Liver (tissue), 9 donors: ENCODE results near the gene PRDM8. TPM values are rescaled to one million over a fixed set of nuclear protein-coding genes. Genes with fewer than 3 reads are reported as not detected.

Experiments
- DNase-seq: peaks from one replicate; pipeline ENCODE4 v3.0.0-alpha.2; 2017; ENCODE audit warnings: low spot score
- H3K27ac ChIP-seq, 2 donors: one replicate each; pipeline ENCODE4 v1.7.0; 2013; ENCODE audit warnings: inconsistent platforms in 2 of 2, low read length in 2 of 2, control low read depth in 1 of 2, low read depth in 1 of 2, mild to moderate bottlenecking in 1 of 2
- H3K27me3 ChIP-seq, 4 donors: one replicate each; pipeline versions ENCODE4 v1.6.1 to v1.7.0; 2013; ENCODE audit warnings: low read length in 3 of 4, inconsistent platforms in 1 of 4, mild to moderate bottlenecking in 1 of 4, moderate library complexity in 1 of 4; ENCODE audit not compliant: control insufficient read depth in 4 of 4, insufficient read depth in 4 of 4
- H3K36me3 ChIP-seq, 4 donors: one replicate each; pipeline versions ENCODE4 v1.6.1 to v1.7.0; 2013; ENCODE audit warnings: low read length in 3 of 4, mild to moderate bottlenecking in 3 of 4, low read depth in 1 of 4, moderate library complexity in 1 of 4; ENCODE audit not compliant: control insufficient read depth in 4 of 4, insufficient read depth in 3 of 4
- H3K4me1 ChIP-seq, 4 donors: one replicate each; pipeline versions ENCODE4 v1.6.1 to v1.7.0; 2013; ENCODE audit warnings: low read length in 3 of 4, mild to moderate bottlenecking in 3 of 4, moderate library complexity in 1 of 4; ENCODE audit not compliant: control insufficient read depth in 4 of 4, insufficient read depth in 4 of 4
- H3K4me3 ChIP-seq, 3 donors: one replicate each; pipeline versions ENCODE4 v1.6.1 to v1.7.0; 2013; ENCODE audit warnings: low read length in 3 of 3, control low read depth in 1 of 3, low read depth in 1 of 3, mild to moderate bottlenecking in 1 of 3
- H3K9ac ChIP-seq, 2 donors: one replicate each; pipeline ENCODE4 v1.7.0; 2013; ENCODE audit warnings: low read length in 2 of 2, mild to moderate bottlenecking in 2 of 2, moderate library complexity in 2 of 2, control low read depth in 1 of 2, low read depth in 1 of 2
- H3K9me3 ChIP-seq, 4 donors: one replicate each; pipeline versions ENCODE4 v1.6.1 to v1.7.0; 2013; ENCODE audit warnings: low read length in 3 of 4; ENCODE audit not compliant: control insufficient read depth in 4 of 4
- ATF3 ChIP-seq: IDR thresholded peaks from 2 replicates; pipeline ENCODE4 v1.6.1; 2016; ENCODE audit warnings: antibody characterized with exemption
- CTCF ChIP-seq: fragments of 150-350 bp; IDR thresholded peaks from 2 replicates; pipeline ENCODE4 v1.5.1; 2017; ENCODE audit warnings: improper control_type of control experiment, low read depth, low read length; ENCODE audit not compliant: missing input control
- EGR1 ChIP-seq, 2 donors: IDR thresholded peaks; 2 replicates each; pipeline ENCODE4 v1.6.1; 2016 to 2018; ENCODE audit warnings: antibody characterized with exemption in 2 of 2, low read depth in 2 of 2
- FOXA1 ChIP-seq: IDR thresholded peaks from 2 replicates; pipeline ENCODE4 v1.6.1; 2016; ENCODE audit warnings: antibody characterized with exemption
- FOXA2 ChIP-seq: IDR thresholded peaks from 2 replicates; pipeline ENCODE4 v1.6.1; 2016; ENCODE audit warnings: antibody characterized with exemption
- GABPA ChIP-seq, 2 donors: IDR thresholded peaks in 1 of 2; conservative IDR thresholded peaks in 1 of 2; 2 replicates each; pipeline ENCODE4 v1.6.1; 2016; ENCODE audit warnings: antibody characterized with exemption in 2 of 2, mild to moderate bottlenecking in 1 of 2, moderate library complexity in 1 of 2
- HNF4A ChIP-seq, 2 donors: conservative IDR thresholded peaks; 2 replicates each; pipeline ENCODE4 v1.6.1; 2016; ENCODE audit warnings: antibody characterized with exemption in 2 of 2, mild to moderate bottlenecking in 2 of 2
- HNF4G ChIP-seq: IDR thresholded peaks from 2 replicates; pipeline ENCODE4 v1.6.1; 2016; ENCODE audit warnings: antibody characterized with exemption
- JUND ChIP-seq, 2 donors: IDR thresholded peaks; 2 replicates each; pipeline ENCODE4 v1.6.1; 2016; ENCODE audit warnings: antibody characterized with exemption in 2 of 2
- MAX ChIP-seq: IDR thresholded peaks from 2 replicates; pipeline ENCODE4 v1.6.1; 2016; ENCODE audit warnings: antibody characterized with exemption
- NR2F2 ChIP-seq: IDR thresholded peaks from 2 replicates; pipeline ENCODE4 v1.6.1; 2016; ENCODE audit warnings: antibody characterized with exemption
- RAD21 ChIP-seq, 2 donors: IDR thresholded peaks; 2 replicates each; pipeline ENCODE4 v1.6.1; 2016; ENCODE audit warnings: antibody characterized with exemption in 2 of 2, mild to moderate bottlenecking in 2 of 2
- REST ChIP-seq: IDR thresholded peaks from 2 replicates; pipeline ENCODE4 v1.6.1; 2016; ENCODE audit warnings: antibody characterized with exemption, mild to moderate bottlenecking
- RXRA ChIP-seq, 2 donors: IDR thresholded peaks; 2 replicates each; pipeline ENCODE4 v1.6.1; 2017 to 2018; ENCODE audit warnings: antibody characterized with exemption in 2 of 2, mild to moderate bottlenecking in 1 of 2
- SP1 ChIP-seq: IDR thresholded peaks from 2 replicates; pipeline ENCODE4 v1.6.1; 2018; ENCODE audit warnings: antibody characterized with exemption, mild to moderate bottlenecking
- TAF1 ChIP-seq: conservative IDR thresholded peaks from 2 replicates; pipeline ENCODE4 v1.6.1; 2016; ENCODE audit warnings: antibody characterized with exemption, mild to moderate bottlenecking
- YY1 ChIP-seq: IDR thresholded peaks from 2 replicates; pipeline ENCODE4 v1.6.1; 2016; ENCODE audit warnings: antibody characterized with exemption, mild to moderate bottlenecking
- ZBTB33 ChIP-seq: IDR thresholded peaks from 2 replicates; pipeline ENCODE4 v1.6.1; 2016; ENCODE audit warnings: antibody characterized with exemption
- WGBS: extraction: QIAGEN DNeasy Blood & Tissue Kit; methylation state at CpG from one replicate; pipeline ENCODE4 v1.1.7; 2013; 5-methylcytosine and 5-hydroxymethylcytosine counted together
- polyA plus RNA-seq, 2 donors: library from polyadenylated mRNA; stranded (reverse) in 1 of 2; unstranded in 1 of 2; fragments of 200-250 nt in 1 of 2; fragments of >200 nt in 1 of 2; fragmentation: Nextera tagmentation in 1 of 2; extraction: Ambion mirVana in 1 of 2; gene quantifications; one replicate each; pipeline versions ENCODE4 v1.2.1 to v1.2.3, GENCODE V29; 2013 to 2015
- total RNA-seq, 2 donors: library from RNA; depleted of rRNA; stranded (reverse); fragments of >200 nt; gene quantifications; one replicate each; pipeline ENCODE4 v1.2.3, GENCODE V29; 2014
- donor health status: healthy.
- donor health status: healthy.
- donor health status: healthy.
- donor health status: healthy.
- donor health status: healthy.

Gene PRDM8
- total and polyA plus RNA-seq, 4 donors, result 0.05 to 0.14 (median 0.08) TPM; not detected in 1

- Histone ChIP-seq H3K27me3 (peaks cover 0 to 18% (median 9%) of the 10 kb centered on the region in 4 donors), H3K36me3 (no peaks in the 10 kb centered on the region), H3K27ac (no peak overlapping the region), H3K9ac (no peak overlapping the region), H3K4me1 (peaks cover 6 to 20% (median 10%) of the 10 kb centered on the region in 4 donors), H3K4me3 (peak overlapping the region; percentile 32 to 61 (median 61)), H3K9me3 (no peaks in the 10 kb centered on the region)
- TF ChIP-seq RXRA (IDR thresholded peaks at IDR 0.05) (no peak), HNF4G (no peak), JUND (IDR thresholded peaks at IDR 0.05) (no peak), YY1 (no peak)
- no peak for DNase-seq
- WGBS, result 3% methylated on average over 88 of the region's 88 CpGs
Measured at GRCh38 chr4:80202741-80203553, 5.6 kb downstream of the PRDM8 start.

GRCh38 chr4:80204433-80205011 lies 7.2 kb downstream of the PRDM8 start:
- Histone ChIP-seq H3K36me3 (no peaks in the 10 kb centered on the region), H3K4me1 (peaks cover 6 to 17% (median 9%) of the 10 kb centered on the region in 4 donors), H3K27me3 (peaks cover 0 to 11% (median 4%) of the 10 kb centered on the region in 4 donors), H3K9ac (no peak overlapping the region), H3K4me3 (no peak overlapping the region), H3K9me3 (no peaks in the 10 kb centered on the region), H3K27ac (no peak overlapping the region)
- 84% methylated on average over 5 of the region's 5 CpGs for WGBS
- TF ChIP-seq EGR1 (IDR thresholded peaks at IDR 0.05; ENCODE audit: low read depth in 2 of 2), result no peak
- no peak for TF ChIP-seq ATF3
- TF ChIP-seq RXRA (IDR thresholded peaks at IDR 0.05), result no peak
- no peak for TF ChIP-seq NR2F2
- TF ChIP-seq HNF4A (conservative IDR thresholded peaks at IDR 0.05), result no peak
- TF ChIP-seq HNF4G, result no peak
- TF ChIP-seq REST, result no peak
- no peak for TF ChIP-seq YY1
- TF ChIP-seq FOXA1, result no peak
- no peak for TF ChIP-seq CTCF
- no peak for TF ChIP-seq JUND (IDR thresholded peaks at IDR 0.05)
- no peak for TF ChIP-seq TAF1
- TF ChIP-seq RAD21 (IDR thresholded peaks at IDR 0.05), result no peak
- no peak for TF ChIP-seq SP1
- no peak for TF ChIP-seq GABPA (IDR thresholded peaks at IDR 0.05 in 1 of 2, conservative IDR thresholded peaks at IDR 0.05 in 1 of 2)
- no peak for TF ChIP-seq FOXA2
- no peak for TF ChIP-seq MAX
- no peak for TF ChIP-seq ZBTB33
- DNase-seq, result no peak
